OCI-LY3 (cell line): ENCODE results near the gene SIGLEC11.

Source experiments
- CTCF ChIP-seq: fragments of 200-600, 300-600 bp; sonication (generic); IDR thresholded peaks from 2 replicates; pipeline ENCODE4 v1.5.1; 2014; ENCODE audit warnings: antibody characterized with exemption, low read length, low read depth
- EZH2phosphoT487 ChIP-seq: fragments of 200-600 bp; shearing (Covaris generic); IDR thresholded peaks from 2 replicates; pipeline ENCODE4 v1.6.1; 2018; ENCODE audit warnings: antibody characterized with exemption, mixed run types, low read depth

- TF ChIP-seq CTCF (no peak), EZH2phosphoT487 (no peak)
Measured at GRCh38 chr19:49938662-49939061, 22.3 kb downstream of the SIGLEC11 start.
